Uterus (tissue), 4 donors: ENCODE results near the gene TULP1. TPM values are rescaled to one million over a fixed set of nuclear protein-coding genes. Genes with fewer than 3 reads are reported as not detected.

Experiments
- DNase-seq, 2 donors: peaks; one replicate each; pipeline ENCODE4 v3.0.0-alpha.2; 2019 to 2020
- H3K27ac ChIP-seq, 2 donors: fragments of 200-600 bp; sonication (generic); 1 replicate in 1 of 2; 2 replicates in 1 of 2; pipeline ENCODE4 v1.5.1; 2016 to 2018
- H3K27me3 ChIP-seq, 2 donors: fragments of 200-600 bp; sonication (generic); one replicate each; pipeline ENCODE4 v1.5.1; 2018 to 2019; ENCODE audit warnings: control low read depth in 1 of 2
- H3K36me3 ChIP-seq, 2 donors: fragments of 200-600 bp; sonication (generic); one replicate each; pipeline ENCODE4 v1.5.1; 2019; ENCODE audit warnings: control low read depth in 1 of 2
- H3K4me1 ChIP-seq, 2 donors: fragments of 200-600 bp; sonication (generic); one replicate each; pipeline ENCODE4 v1.5.1; 2018 to 2019; ENCODE audit warnings: control low read depth in 1 of 2
- H3K4me3 ChIP-seq, 2 donors: fragments of 200-600 bp; sonication (generic); 1 replicate in 1 of 2; 2 replicates in 1 of 2; pipeline ENCODE4 v1.5.1; 2018 to 2019; ENCODE audit warnings: mild to moderate bottlenecking in 1 of 2
- H3K9me3 ChIP-seq, 2 donors: fragments of 200-600 bp; sonication (generic); one replicate each; pipeline ENCODE4 v1.5.1; 2019; ENCODE audit warnings: control low read depth in 1 of 2
- CTCF ChIP-seq, 4 experiments: fragments of 200-600 bp in 2 of 4; fragments of 450-650 bp in 2 of 4; sonication (generic) in 2 of 4; IDR thresholded peaks; one replicate each; pipeline ENCODE4 v1.5.1; 2016 to 2019; ENCODE audit warnings: antibody characterized with exemption in 4 of 4, mild to moderate bottlenecking in 2 of 4, moderate library complexity in 1 of 4
- POLR2A ChIP-seq, 2 donors: fragments of 450-650 bp; IDR thresholded peaks; one replicate each; pipeline ENCODE4 v1.6.1; 2016; ENCODE audit warnings: antibody characterized with exemption in 2 of 2, mild to moderate bottlenecking in 1 of 2, moderate library complexity in 1 of 2
- intact Hi-C: fragments of 100-400 bp; cut with DNase I; formaldehyde crosslinking; loops from one replicate; pipeline ENCODE4 v1.15.1; 2023; ENCODE audit warnings: low total_unique reads
- total RNA-seq, 4 donors: library from RNA; depleted of rRNA in 3 of 4; stranded (reverse); fragments of >200 nt in 3 of 4; gene quantifications; one replicate each; pipeline versions ENCODE4 v1.1.0 to v1.2.4, GENCODE V29; 2014 to 2023
- donor health status: DM: yes; HTN: yes; CAD: no.

The TULP1 gene
- total RNA-seq, 4 donors from 2014 or later, result 1.6 to 3.2 (median 2.1) TPM; not detected in 1

- no peak for DNase-seq
- TF ChIP-seq CTCF (IDR thresholded peaks at IDR 0.05), result no peak
- TF ChIP-seq POLR2A (IDR thresholded peaks at IDR 0.05), result no peak
- intact Hi-C loops, result no loop called here
- Histone ChIP-seq H3K9me3 (no peaks in the 10 kb centered on the region), H3K36me3 (no peaks in the 10 kb centered on the region), H3K4me3 (no peak overlapping the region), H3K27me3 (no peaks in the 10 kb centered on the region), H3K4me1 (no peaks in the 10 kb centered on the region), H3K27ac (no peak overlapping the region)
Measured at GRCh38 chr6:35457907-35458306, 54.8 kb downstream of the TULP1 start.

- intact Hi-C loops, result no loop called here
- Histone ChIP-seq H3K4me3 (no peak overlapping the region), H3K9me3 (no peaks in the 10 kb centered on the region), H3K36me3 (no peaks in the 10 kb centered on the region), H3K27ac (no peak overlapping the region), H3K27me3 (no peaks in the 10 kb centered on the region), H3K4me1 (no peaks in the 10 kb centered on the region)
- no peak for TF ChIP-seq CTCF (IDR thresholded peaks at IDR 0.05)
- TF ChIP-seq POLR2A (IDR thresholded peaks at IDR 0.05), result no peak
- no peak for DNase-seq
Measured at GRCh38 chr6:35454391-35455110, 58.1 kb downstream of the TULP1 start.

GRCh38 chr6:35453236-35453635 lies 59.5 kb downstream of the TULP1 start:
- intact Hi-C loops, result no loop called here
- H3K27me3 ChIP-seq, result no peaks in the 10 kb centered on the region
- peak overlapping the region; percentile 79 to 82 for H3K27ac ChIP-seq
- H3K36me3 ChIP-seq, result no peaks in the 10 kb centered on the region
- no peaks in the 10 kb centered on the region for H3K4me1 ChIP-seq
- no peak for DNase-seq
- peak overlapping the region in 1 of 2 donors; percentile 61 for H3K4me3 ChIP-seq
- TF ChIP-seq CTCF (IDR thresholded peaks at IDR 0.05) (no peak), POLR2A (IDR thresholded peaks at IDR 0.05) (no peak)
- H3K9me3 ChIP-seq, result no peaks in the 10 kb centered on the region

GRCh38 chr6:35452183-35453090 lies 60.3 kb downstream of the TULP1 start, which contains the start of gene FANCE:
Gene FANCE (plus strand): TSS chr6:35452338. CDS start chr6:35452546, 208 bp downstream.
- peak within 1 kb of the TSS; percentile 79 to 82 for H3K27ac ChIP-seq
- no peaks in the 10 kb centered on the region for H3K9me3 ChIP-seq
- DNase-seq, result peak; percentile 94 to 98
- no peaks in the 10 kb centered on the region for H3K36me3 ChIP-seq
- peak in 2 of 4 experiments; percentile 7 to 33 for TF ChIP-seq CTCF (IDR thresholded peaks at IDR 0.05)
- TF ChIP-seq POLR2A (IDR thresholded peaks at IDR 0.05), result peak; percentile 67 to 70
- H3K4me3 ChIP-seq, result peak within 1 kb of the TSS; percentile 39 to 61
- H3K27me3 ChIP-seq, result no peaks in the 10 kb centered on the region
- H3K4me1 ChIP-seq, result no peaks in the 10 kb centered on the region
- intact Hi-C loops, result no loop called here
